ENCODE measurements around the gene SHC2.

DNA sequence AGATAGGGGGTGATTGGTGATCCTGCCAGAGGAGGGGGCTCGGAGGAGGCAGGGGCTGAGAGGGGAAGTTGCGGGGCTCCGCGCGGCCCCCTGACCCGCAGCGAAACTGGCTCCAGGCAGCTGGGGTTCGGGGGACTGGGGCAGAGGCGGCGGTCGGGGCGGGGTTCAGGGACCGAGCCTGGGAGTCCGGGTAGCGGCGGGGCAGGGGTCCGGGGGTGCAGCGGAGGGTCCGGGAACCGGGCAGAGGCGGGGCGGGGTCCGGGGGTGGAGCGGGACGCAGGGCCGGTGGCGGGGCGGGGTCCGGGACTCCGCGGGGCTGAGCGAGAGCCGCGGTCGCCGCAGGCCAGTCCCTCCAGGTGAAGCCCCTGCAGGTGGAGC lies 36.6 kb upstream of the SHC2 start:
- TF ChIP-seq BRCA1 (IDR thresholded peaks at IDR 0.05; ENCODE audit: low read depth, low read length): no peak
- TF ChIP-seq POLR2A (IDR thresholded peaks at IDR 0.05; ENCODE audit: control extremely low read depth in 1 of 2, low read depth in 2 of 2, low read length in 2 of 2): no peak
- TF ChIP-seq, protein P1, sequence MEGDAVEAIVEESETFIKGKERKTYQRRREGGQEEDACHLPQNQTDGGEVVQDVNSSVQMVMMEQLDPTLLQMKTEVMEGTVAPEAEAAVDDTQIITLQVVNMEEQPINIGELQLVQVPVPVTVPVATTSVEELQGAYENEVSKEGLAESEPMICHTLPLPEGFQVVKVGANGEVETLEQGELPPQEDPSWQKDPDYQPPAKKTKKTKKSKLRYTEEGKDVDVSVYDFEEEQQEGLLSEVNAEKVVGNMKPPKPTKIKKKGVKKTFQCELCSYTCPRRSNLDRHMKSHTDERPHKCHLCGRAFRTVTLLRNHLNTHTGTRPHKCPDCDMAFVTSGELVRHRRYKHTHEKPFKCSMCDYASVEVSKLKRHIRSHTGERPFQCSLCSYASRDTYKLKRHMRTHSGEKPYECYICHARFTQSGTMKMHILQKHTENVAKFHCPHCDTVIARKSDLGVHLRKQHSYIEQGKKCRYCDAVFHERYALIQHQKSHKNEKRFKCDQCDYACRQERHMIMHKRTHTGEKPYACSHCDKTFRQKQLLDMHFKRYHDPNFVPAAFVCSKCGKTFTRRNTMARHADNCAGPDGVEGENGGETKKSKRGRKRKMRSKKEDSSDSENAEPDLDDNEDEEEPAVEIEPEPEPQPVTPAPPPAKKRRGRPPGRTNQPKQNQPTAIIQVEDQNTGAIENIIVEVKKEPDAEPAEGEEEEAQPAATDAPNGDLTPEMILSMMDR (IDR thresholded peaks at IDR 0.05; ENCODE audit: control extremely low read depth in 1 of 3, insufficient read depth in 1 of 3, low read depth in 1 of 3, low read length in 3 of 3): no peak
- no peak for TF ChIP-seq SP1 (IDR thresholded peaks at IDR 0.05; ENCODE audit: low read depth, low read length)

Measured in H1 (cell line).